Activated T-cell treated with anti-CD3 and anti-CD28 coated beads, Interleukin-2, amount 50 U/mL, for 24 hours (primary cell): ENCODE results near the gene RPA1.

Source experiments
- DNase-seq: peaks from one replicate; pipeline ENCODE4 v3.0.0-alpha.2; 2020
- H3K27ac Mint-ChIP-seq: 2 replicates; pipeline ENCODE4 v1.8.0; 2020; ENCODE audit warnings: mild to moderate bottlenecking, mixed read lengths
- H3K27me3 Mint-ChIP-seq: 2 replicates; pipeline ENCODE4 v1.8.0; 2020; ENCODE audit warnings: mixed read lengths
- H3K36me3 Mint-ChIP-seq: 2 replicates; pipeline ENCODE4 v1.8.0; 2020; ENCODE audit warnings: low read depth, mixed read lengths
- H3K4me1 Mint-ChIP-seq: 2 replicates; pipeline ENCODE4 v1.8.0; 2020; ENCODE audit warnings: low read depth, mixed read lengths
- H3K4me3 Mint-ChIP-seq: 2 replicates; pipeline ENCODE4 v1.8.0; 2020; ENCODE audit warnings: mild to moderate bottlenecking, moderate library complexity, mixed read lengths
- H3K9me3 Mint-ChIP-seq: 2 replicates; pipeline ENCODE4 v1.8.0; 2020; ENCODE audit warnings: mixed read lengths

Gene RPA1

DNA sequence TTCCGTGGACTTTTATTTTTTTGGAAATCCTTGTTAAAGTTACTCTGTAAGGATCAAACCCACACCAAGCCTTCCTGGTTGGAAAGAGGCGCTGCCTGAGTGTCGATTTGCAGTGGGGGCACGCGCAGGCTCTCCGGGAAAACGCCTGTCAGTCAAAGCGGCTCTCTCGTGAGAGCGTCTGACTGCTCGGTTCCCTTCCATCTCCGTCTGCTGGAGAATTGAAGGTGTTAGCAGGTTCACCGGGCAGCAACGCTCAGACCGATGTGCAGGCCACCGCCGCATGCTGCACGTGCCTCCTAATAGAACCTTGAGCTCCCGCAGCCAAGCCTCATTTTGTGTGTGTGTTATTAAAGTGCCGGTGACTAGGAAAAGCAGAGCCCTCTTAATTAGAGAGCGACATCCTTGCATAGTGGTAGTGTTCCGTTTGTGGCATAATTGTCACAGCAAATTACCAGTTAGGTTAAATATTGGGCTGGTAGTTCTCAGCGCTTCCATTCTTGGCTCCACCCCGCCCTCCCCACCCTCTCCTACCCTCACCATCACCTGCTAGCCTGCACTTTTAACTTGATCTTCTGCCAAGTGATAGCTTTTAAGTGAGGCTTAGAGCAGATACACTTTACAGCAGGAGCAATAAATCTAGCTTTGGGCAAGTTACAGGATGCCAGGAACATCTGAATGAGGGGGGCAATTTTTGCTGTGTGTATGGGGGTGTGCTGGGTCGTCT, 75.5 kb downstream of the RPA1 start:
- DNase-seq: no peak
- Mint-ChIP-seq H3K27me3 (peaks cover 50% of the 10 kb centered on the region), H3K36me3 (no peaks in the 10 kb centered on the region), H3K9me3 (no peaks in the 10 kb centered on the region), H3K4me3 (no peak overlapping the region), H3K27ac (no peak overlapping the region), H3K4me1 (peaks cover 8% of the 10 kb centered on the region)

DNA sequence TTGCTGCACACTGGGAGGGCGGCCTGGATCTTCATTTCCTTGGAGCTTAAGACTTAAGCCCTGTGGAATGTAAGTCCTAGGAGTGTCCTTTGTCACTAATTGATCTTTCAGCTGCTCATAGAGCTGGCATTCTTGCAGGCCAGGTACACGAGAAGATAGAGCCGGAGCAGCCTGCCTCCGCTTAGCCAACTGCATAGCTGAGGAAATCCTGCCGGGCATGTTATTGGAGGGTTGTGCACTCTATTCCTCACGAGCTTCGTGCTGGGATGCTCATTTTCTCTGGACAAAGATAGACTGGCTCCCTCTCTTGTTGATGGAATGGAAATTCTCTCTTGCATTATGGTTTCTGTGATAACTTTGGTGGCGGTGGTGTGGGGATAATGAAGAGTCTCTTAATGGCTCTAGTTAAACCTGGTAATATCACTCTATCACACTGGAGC, 76.9 kb downstream of the RPA1 start:
- H3K9me3 Mint-ChIP-seq: no peaks in the 10 kb centered on the region
- DNase-seq: no peak
- H3K27me3 Mint-ChIP-seq: peaks cover 56% of the 10 kb centered on the region
- peaks cover 8% of the 10 kb centered on the region for H3K4me1 Mint-ChIP-seq
- no peaks in the 10 kb centered on the region for H3K36me3 Mint-ChIP-seq
- no peak overlapping the region for H3K27ac Mint-ChIP-seq
- H3K4me3 Mint-ChIP-seq: no peak overlapping the region

DNA sequence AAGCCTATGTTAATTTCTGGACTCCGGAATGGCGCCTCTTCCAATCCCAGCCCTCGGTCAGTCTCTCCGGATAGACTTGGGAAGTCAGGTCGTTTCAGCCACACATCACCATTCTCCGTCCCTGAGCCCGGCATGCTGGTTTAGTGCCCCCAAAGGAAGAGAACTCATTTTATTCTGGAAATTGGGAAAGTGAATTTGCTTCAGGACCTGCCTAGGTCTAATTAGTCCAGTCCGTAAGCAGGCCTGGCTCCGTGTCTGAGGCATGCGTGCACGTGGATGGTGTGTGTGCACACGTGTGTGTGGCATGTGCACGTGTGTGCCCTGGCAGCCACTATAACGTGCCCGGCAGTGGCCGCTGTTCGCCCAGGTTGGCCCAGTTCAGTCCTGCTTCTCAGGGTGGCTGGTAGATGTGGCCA, 77.4 kb downstream of the RPA1 start:
- Mint-ChIP-seq H3K27me3 (peaks cover 62% of the 10 kb centered on the region), H3K9me3 (no peaks in the 10 kb centered on the region), H3K27ac (no peak overlapping the region), H3K36me3 (no peaks in the 10 kb centered on the region), H3K4me3 (no peak overlapping the region), H3K4me1 (peaks cover 8% of the 10 kb centered on the region)
- no peak for DNase-seq

DNA sequence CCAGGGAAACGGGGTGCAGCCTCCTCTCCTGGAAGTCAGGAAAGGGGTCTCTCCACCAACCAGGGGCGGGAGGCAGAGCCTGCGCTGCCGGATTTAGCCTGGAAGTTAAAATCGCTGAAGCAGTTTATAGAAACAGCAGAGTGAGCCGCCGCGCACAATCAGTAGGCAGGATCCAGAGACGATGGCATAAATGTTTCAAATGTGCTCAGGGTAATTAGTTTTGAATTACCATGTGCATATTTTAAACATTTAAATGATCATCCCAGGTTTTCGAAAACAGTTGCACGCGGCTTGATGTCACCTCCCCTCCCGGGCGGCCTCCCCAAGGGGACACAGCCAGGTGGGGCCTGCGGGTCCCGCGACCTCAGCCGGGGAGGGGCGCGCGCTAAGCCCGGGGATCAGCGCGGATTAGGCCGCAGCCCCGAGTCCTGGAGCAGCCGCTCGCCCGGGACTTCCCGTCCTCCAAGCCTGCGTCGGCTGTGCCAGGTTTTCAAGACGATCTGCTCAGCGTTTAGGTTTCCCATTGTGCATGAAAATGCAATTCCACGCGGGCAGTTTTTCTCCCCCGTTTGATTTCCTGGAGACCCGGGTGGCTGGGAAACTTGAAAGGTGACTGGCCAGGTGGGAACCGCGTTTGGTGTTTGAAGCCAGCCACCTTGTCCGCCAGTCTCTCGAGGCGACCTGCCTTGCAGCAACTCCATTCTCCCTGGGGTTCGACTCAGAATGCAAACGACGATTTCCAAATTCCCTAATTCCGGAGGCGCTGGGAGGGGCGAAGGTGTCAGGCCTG, 78.3 kb downstream of the RPA1 start:
- H3K4me1 Mint-ChIP-seq: peaks cover 8% of the 10 kb centered on the region
- peak; percentile 45 for DNase-seq
- H3K4me3 Mint-ChIP-seq: no peak overlapping the region
- H3K36me3 Mint-ChIP-seq: no peaks in the 10 kb centered on the region
- no peak overlapping the region for H3K27ac Mint-ChIP-seq
- no peaks in the 10 kb centered on the region for H3K9me3 Mint-ChIP-seq
- H3K27me3 Mint-ChIP-seq: peaks cover 71% of the 10 kb centered on the region

- H3K27ac Mint-ChIP-seq: no peak overlapping the region
- no peaks in the 10 kb centered on the region for H3K36me3 Mint-ChIP-seq
- H3K9me3 Mint-ChIP-seq: no peaks in the 10 kb centered on the region
- peak; percentile 40 for DNase-seq
- peaks cover 73% of the 10 kb centered on the region for H3K27me3 Mint-ChIP-seq
- peaks cover 8% of the 10 kb centered on the region for H3K4me1 Mint-ChIP-seq
- H3K4me3 Mint-ChIP-seq: no peak overlapping the region
Observed at GRCh38 chr17:1908699-1909309, 79.0 kb downstream of the RPA1 start.

- Mint-ChIP-seq H3K9me3 (no peaks in the 10 kb centered on the region), H3K36me3 (no peaks in the 10 kb centered on the region), H3K27ac (no peak overlapping the region), H3K4me1 (peaks cover 8% of the 10 kb centered on the region), H3K27me3 (peaks cover 70% of the 10 kb centered on the region), H3K4me3 (no peak overlapping the region)
- no peak for DNase-seq
Observed at GRCh38 chr17:1909985-1910384, 80.2 kb downstream of the RPA1 start.

DNA sequence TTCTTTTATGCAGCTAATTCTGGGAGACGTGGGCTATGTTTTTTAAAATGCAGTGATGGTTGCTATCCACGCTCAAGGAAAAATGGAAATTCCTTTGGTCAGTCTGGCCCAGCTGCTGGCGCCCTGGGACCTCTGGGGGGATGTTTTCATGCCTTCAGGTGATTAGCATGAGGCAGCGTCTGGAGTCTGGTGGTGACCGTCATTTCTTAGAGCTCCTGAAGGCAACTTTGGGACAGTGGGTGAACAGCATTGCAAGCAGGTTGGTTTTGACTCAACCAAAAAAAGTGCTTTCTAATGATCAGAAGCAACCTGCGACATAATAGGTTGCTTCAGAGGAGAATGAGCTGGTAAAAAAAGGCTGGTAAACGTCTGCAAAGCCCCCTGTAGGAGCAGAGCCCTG, 82.3 kb downstream of the RPA1 start:
- peaks cover 55% of the 10 kb centered on the region for H3K27me3 Mint-ChIP-seq
- DNase-seq: no peak
- no peak overlapping the region for H3K4me3 Mint-ChIP-seq
- no peak overlapping the region for H3K27ac Mint-ChIP-seq
- H3K36me3 Mint-ChIP-seq: no peaks in the 10 kb centered on the region
- H3K9me3 Mint-ChIP-seq: no peaks in the 10 kb centered on the region
- H3K4me1 Mint-ChIP-seq: peaks cover 8% of the 10 kb centered on the region

DNA sequence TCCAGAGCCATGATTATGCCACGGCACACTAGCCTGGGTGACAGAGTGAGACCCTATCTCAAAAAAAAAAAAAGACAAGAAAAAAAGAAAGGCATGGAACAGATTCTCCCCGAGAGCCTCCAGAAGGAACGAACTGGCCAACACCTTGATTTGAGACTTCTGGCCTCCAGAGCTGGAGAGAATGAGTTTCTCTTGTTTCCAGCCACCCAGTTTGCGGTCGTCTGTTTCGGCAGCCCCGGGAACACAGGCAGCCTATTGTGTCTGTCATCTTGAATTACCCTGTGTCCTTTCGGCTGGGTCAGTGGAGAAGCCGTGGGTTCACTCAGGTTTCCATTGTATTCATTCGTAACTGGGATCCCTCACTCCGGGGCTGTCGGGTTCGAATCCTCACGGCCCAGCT, 83.9 kb downstream of the RPA1 start:
- no peak for DNase-seq
- H3K27me3 Mint-ChIP-seq: peaks cover 41% of the 10 kb centered on the region
- H3K27ac Mint-ChIP-seq: no peak overlapping the region
- no peaks in the 10 kb centered on the region for H3K36me3 Mint-ChIP-seq
- H3K4me3 Mint-ChIP-seq: no peak overlapping the region
- H3K9me3 Mint-ChIP-seq: no peaks in the 10 kb centered on the region
- peaks cover 4% of the 10 kb centered on the region for H3K4me1 Mint-ChIP-seq

DNA sequence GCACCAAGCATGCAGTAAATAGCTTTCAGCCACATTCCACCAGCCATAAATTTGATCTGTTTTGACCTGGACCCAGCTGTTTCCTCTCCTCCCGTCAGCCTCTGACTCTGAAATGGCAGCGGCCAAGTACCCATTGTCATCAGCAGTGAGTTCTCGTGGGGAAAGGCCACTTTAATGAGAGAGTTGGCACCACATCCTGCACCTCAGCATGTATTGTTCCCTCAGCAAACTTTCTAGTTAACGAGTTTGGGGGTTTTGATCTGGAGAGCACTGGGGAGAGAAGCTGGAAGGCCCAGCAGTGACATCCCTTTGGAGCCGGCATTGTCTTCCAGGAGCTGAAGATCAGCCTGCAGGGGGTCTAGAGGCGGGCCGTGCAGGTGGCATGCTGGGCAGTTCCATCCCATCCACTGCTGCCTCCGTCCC, 84.9 kb downstream of the RPA1 start:
- H3K9me3 Mint-ChIP-seq: no peaks in the 10 kb centered on the region
- H3K27ac Mint-ChIP-seq: no peak overlapping the region
- peaks cover 32% of the 10 kb centered on the region for H3K27me3 Mint-ChIP-seq
- no peaks in the 10 kb centered on the region for H3K4me1 Mint-ChIP-seq
- DNase-seq: no peak
- no peak overlapping the region for H3K4me3 Mint-ChIP-seq
- H3K36me3 Mint-ChIP-seq: no peaks in the 10 kb centered on the region

DNA sequence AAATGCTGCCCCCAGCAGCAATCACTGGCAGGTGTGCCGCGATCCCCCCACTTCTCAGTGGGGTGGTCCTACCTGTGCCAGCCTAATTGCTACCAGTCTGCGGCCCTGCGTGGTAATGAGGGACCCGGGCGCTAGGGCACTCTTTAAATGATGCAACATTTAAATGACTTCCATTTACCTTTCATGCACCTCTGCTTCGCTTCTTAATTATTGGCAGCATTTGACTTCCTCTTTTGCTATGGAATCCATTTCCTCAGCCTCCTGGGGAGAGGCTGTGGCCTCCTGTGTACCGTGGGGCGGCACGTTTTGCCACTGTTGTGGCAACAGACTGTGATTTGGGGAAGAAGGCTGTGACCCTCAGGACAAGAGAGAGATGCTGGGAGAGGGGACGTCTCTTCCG, 86.1 kb downstream of the RPA1 start:
- Mint-ChIP-seq H3K27ac (no peak overlapping the region), H3K36me3 (no peaks in the 10 kb centered on the region), H3K9me3 (no peaks in the 10 kb centered on the region), H3K4me1 (no peaks in the 10 kb centered on the region), H3K4me3 (no peak overlapping the region), H3K27me3 (peaks cover 25% of the 10 kb centered on the region)
- DNase-seq: no peak

- Mint-ChIP-seq H3K36me3 (no peaks in the 10 kb centered on the region), H3K4me3 (no peak overlapping the region), H3K9me3 (no peaks in the 10 kb centered on the region), H3K27ac (no peak overlapping the region), H3K4me1 (no peaks in the 10 kb centered on the region), H3K27me3 (peaks cover 23% of the 10 kb centered on the region)
- no peak for DNase-seq
Observed at GRCh38 chr17:1916316-1916715, 86.5 kb downstream of the RPA1 start.

DNA sequence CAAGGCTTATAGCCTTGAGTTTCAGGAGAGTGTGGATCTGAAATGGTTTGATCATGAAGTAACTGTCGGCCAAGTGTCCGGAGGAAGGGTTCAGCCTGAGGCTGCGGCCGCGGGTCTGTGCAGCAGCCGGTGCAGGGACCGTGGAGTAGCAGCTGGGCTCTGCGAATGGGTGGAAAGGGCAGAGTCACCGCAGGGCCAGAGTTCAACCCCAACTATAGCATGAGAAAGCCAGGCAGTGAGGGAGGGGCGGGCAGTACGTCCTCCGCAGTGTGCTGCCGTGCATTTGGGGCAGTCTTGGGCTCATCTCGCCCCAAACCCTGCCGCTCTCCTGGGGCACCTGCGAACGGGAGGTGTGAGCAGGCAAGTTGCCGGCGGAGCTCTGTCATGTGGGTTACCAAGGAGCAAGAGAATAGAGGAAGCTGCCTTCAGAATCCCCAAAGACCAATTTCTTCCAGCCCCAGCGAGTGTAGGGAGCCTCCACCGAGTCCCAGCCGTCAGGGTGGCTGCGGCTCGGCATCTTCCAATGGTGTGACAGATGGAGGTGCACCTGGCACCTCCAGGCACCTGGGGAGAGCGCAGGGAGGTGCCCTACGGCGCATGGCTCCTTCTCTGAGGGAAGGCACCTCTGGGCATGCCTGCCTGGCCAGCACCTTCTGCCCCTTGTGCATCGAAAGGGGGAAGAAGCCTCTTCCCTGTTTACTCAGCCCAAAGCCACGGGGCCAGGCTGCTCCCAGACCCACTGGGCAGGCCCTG, 87.3 kb downstream of the RPA1 start:
- no peak overlapping the region for H3K4me3 Mint-ChIP-seq
- no peak overlapping the region for H3K27ac Mint-ChIP-seq
- no peaks in the 10 kb centered on the region for H3K4me1 Mint-ChIP-seq
- H3K36me3 Mint-ChIP-seq: no peaks in the 10 kb centered on the region
- peaks cover 15% of the 10 kb centered on the region for H3K27me3 Mint-ChIP-seq
- no peak for DNase-seq
- H3K9me3 Mint-ChIP-seq: no peaks in the 10 kb centered on the region

DNA sequence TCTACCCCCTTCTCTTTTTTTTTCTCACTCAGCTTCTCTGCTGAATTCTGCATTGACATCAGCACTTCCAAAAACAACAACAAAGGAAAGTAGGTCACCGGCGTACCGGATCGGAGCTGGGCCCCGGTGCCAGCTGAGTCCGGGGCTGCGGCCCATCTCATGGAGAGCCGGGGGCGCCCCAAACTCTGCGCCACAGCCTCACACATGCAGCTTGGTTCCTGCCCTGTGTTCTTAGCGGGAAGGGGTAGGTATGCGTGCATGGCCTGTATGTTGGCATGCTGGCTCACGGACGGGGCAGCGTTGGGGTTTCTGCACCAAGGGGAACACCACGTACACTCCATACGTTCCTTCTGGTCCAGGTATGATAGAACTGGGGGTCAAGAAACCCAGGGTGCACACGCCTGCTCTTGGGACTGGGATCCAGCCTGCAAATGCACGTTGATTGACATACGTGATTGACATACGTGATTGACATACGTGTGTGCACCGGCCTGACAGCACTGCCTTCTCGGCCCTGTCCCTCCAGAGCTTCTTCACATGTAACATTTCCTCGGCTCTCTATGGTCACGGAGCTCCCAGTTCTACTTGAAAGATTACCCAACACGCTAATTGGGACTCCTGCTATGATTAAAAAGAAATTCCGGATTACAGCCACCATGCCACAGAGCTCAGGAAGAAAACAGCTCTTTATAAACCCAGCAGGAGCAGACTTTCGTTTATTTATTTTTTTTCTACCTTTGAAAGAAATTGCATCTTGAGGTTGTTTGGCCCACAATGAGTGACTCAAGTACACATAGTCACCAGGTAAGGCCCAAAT, 88.7 kb downstream of the RPA1 start:
- H3K4me1 Mint-ChIP-seq: no peaks in the 10 kb centered on the region
- H3K36me3 Mint-ChIP-seq: no peaks in the 10 kb centered on the region
- no peak for DNase-seq
- H3K9me3 Mint-ChIP-seq: no peaks in the 10 kb centered on the region
- H3K27me3 Mint-ChIP-seq: peaks cover 2% of the 10 kb centered on the region
- H3K27ac Mint-ChIP-seq: no peak overlapping the region
- no peak overlapping the region for H3K4me3 Mint-ChIP-seq

DNA sequence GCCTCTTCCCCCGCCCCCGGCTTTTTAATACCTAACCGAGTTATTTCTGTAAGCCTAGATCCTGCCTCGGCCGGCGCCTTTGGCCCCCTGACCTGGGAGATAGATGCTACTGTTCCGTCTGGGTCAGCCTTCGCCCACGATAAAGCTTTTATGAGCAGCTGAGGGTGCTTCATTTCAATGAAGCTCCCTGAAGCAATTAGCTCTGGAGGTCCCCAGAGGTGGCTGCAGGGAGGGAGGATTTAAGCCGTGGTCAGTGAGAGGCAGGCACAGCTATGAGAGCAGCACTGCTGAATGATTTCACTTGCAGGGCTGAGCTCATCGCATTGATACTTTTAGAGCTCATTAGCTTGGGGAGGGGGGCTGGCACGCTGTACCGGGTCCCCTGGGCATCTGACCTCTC, 89.4 kb downstream of the RPA1 start:
- Mint-ChIP-seq H3K36me3 (no peaks in the 10 kb centered on the region), H3K4me3 (no peak overlapping the region), H3K4me1 (no peaks in the 10 kb centered on the region), H3K9me3 (no peaks in the 10 kb centered on the region), H3K27ac (no peak overlapping the region), H3K27me3 (peaks cover 2% of the 10 kb centered on the region)
- no peak for DNase-seq
